GM12878 (cell line): ENCODE data around the gene ATXN2. TPM values are rescaled to one million over a fixed set of nuclear protein-coding genes. Genes with fewer than 3 reads are reported as not detected.
A peak's percentile ranks its signal among the peaks of the same experiment; 100 is the strongest.

ENCODE experiments used
- ATF7 ChIP-seq: fragments of 450-650 bp; IDR thresholded peaks from 2 replicates; pipeline ENCODE4 v1.6.1; 2016; ENCODE audit warnings: low read depth, mild to moderate bottlenecking
- BACH1 ChIP-seq: fragments of 450-650 bp; IDR thresholded peaks from 2 replicates; pipeline ENCODE4 v1.6.1; 2017; ENCODE audit warnings: mild to moderate bottlenecking, borderline replicate concordance
- BHLHE40 ChIP-seq, 2 experiments: fragments of 450-650 bp in 1 of 2; IDR thresholded peaks; 2 replicates each; pipeline ENCODE4 v1.6.1; 2011 to 2017; ENCODE audit warnings: low read depth in 2 of 2, borderline replicate concordance in 1 of 2, improper control_type of control experiment in 1 of 2, low read length in 1 of 2, mild to moderate bottlenecking in 1 of 2
- CBFB ChIP-seq: IDR thresholded peaks from 2 replicates; pipeline ENCODE4 v1.6.1; 2016; ENCODE audit warnings: antibody characterized with exemption, low read depth
- CBX5 ChIP-seq: sonication (generic); IDR thresholded peaks from 2 replicates; pipeline ENCODE4 v1.6.1; 2016; ENCODE audit warnings: low read depth, moderate library complexity, mild to moderate bottlenecking, inconsistent platforms
- CREM ChIP-seq: IDR thresholded peaks from 2 replicates; pipeline ENCODE4 v1.6.1; 2014; ENCODE audit warnings: antibody characterized with exemption, low read depth
- GATAD2B ChIP-seq: fragments of 450-650 bp; conservative IDR thresholded peaks from 2 replicates; pipeline ENCODE4 v1.6.1; 2017; ENCODE audit warnings: low read depth, mild to moderate bottlenecking, moderate library complexity
- KDM1A ChIP-seq: fragments of 200-600 bp; sonication (generic); IDR thresholded peaks from 2 replicates; pipeline ENCODE4 v1.6.1; 2016; ENCODE audit warnings: borderline replicate concordance
- MTA2 ChIP-seq: fragments of 450-650 bp; IDR thresholded peaks from 2 replicates; pipeline ENCODE4 v1.6.1; 2016; ENCODE audit warnings: low read depth, mild to moderate bottlenecking, moderate library complexity
- MYC ChIP-seq: IDR thresholded peaks from 2 replicates; pipeline ENCODE4 v1.6.1; 2011; ENCODE audit warnings: mild to moderate bottlenecking, low read length, moderate library complexity, inconsistent platforms; ENCODE audit not compliant: insufficient read depth, insufficient replicate concordance, insufficient read length, severe bottlenecking
- NR2C1 ChIP-seq: fragments of 450-650 bp; IDR thresholded peaks from 2 replicates; pipeline ENCODE4 v1.6.1; 2017; ENCODE audit warnings: antibody characterized with exemption, mild to moderate bottlenecking, moderate library complexity
- PAX8 ChIP-seq: fragments of 450-650 bp; IDR thresholded peaks from 2 replicates; pipeline ENCODE4 v1.6.1; 2017; ENCODE audit warnings: mild to moderate bottlenecking, moderate library complexity
- POU2F2 ChIP-seq: IDR thresholded peaks from 3 replicates; pipeline ENCODE4 v1.6.1; 2011; ENCODE audit warnings: low read depth, mild to moderate bottlenecking, low read length, borderline replicate concordance
- SMC3 ChIP-seq: IDR thresholded peaks from 2 replicates; pipeline ENCODE4 v1.6.1; 2011; ENCODE audit warnings: low read length, improper control_type of control experiment, borderline replicate concordance
- polyA plus RNA-seq, 11 experiments: library from polyadenylated mRNA; depleted of rRNA in 4 of 11; unstranded in 6 of 11; stranded (reverse) in 5 of 11; fragments of >200 nt; fragmentation: Nextera tagmentation in 4 of 11; fragmentation: Illumina TruSeq in 1 of 11; extraction: Ambion mirVana in 4 of 11; extraction: Trizol in 1 of 11; gene quantifications; 1 replicate in 1 of 11; 2 replicates in 10 of 11; pipeline versions ENCODE4 v1.2.1 to v1.2.3, GENCODE V29; 2011 to 2016; ENCODE audit warnings: inconsistent platforms in 2 of 11, missing spikeins in 2 of 11, low read depth in 1 of 11
- total RNA-seq, 4 experiments: library from RNA; depleted of rRNA in 3 of 4; stranded (reverse); fragments of >200 nt in 3 of 4; fragmentation: Illumina TruSeq in 1 of 4; extraction: Trizol in 1 of 4; gene quantifications; 2 replicates each; pipeline versions ENCODE4 v1.2.1 to v1.2.3, GENCODE V29; 2013 to 2021
- TF ChIP-seq, protein P1 (sequence below): IDR thresholded peaks from 2 replicates; pipeline ENCODE4 v1.6.1; 2012; ENCODE audit warnings: low read depth, low read length, improper control_type of control experiment
- TF ChIP-seq, protein P2 (sequence below): IDR thresholded peaks from 2 replicates; pipeline ENCODE4 v1.6.1; 2011; ENCODE audit warnings: borderline replicate concordance, low read depth, mild to moderate bottlenecking, moderate library complexity, mixed read lengths, low read length; ENCODE audit not compliant: insufficient read depth; ENCODE audit errors: extremely low read length
- TF ChIP-seq, protein P3 (sequence below): fragments of 450-650 bp; IDR thresholded peaks from 2 replicates; pipeline ENCODE4 v1.6.1; 2016; ENCODE audit warnings: mild to moderate bottlenecking
- TF ChIP-seq, protein P4 (sequence below): IDR thresholded peaks from 2 replicates; pipeline ENCODE4 v1.6.1; 2011; ENCODE audit warnings: low read depth, mild to moderate bottlenecking, low read length, moderate library complexity, borderline replicate concordance; ENCODE audit errors: extremely low read depth
- TF ChIP-seq, protein P5 (sequence below): fragments of 450-650 bp; IDR thresholded peaks from 2 replicates; pipeline ENCODE4 v1.6.1; 2018; ENCODE audit warnings: mild to moderate bottlenecking, low read depth, moderate library complexity; ENCODE audit not compliant: partially characterized antibody
- TF ChIP-seq, protein P6 (sequence below): fragments of 450-650 bp; IDR thresholded peaks from 2 replicates; pipeline ENCODE4 v1.6.1; 2017; ENCODE audit warnings: mild to moderate bottlenecking, low read depth, inconsistent platforms; ENCODE audit not compliant: poor library complexity, severe bottlenecking

ATXN2 gene
- total and polyA plus RNA-seq, 10 of the 15 experiments (the other 5 are each of a cell fraction or from before 2014, with no cell fraction given) = 8.8 to 31.5 (median 19.0) TPM

DNA sequence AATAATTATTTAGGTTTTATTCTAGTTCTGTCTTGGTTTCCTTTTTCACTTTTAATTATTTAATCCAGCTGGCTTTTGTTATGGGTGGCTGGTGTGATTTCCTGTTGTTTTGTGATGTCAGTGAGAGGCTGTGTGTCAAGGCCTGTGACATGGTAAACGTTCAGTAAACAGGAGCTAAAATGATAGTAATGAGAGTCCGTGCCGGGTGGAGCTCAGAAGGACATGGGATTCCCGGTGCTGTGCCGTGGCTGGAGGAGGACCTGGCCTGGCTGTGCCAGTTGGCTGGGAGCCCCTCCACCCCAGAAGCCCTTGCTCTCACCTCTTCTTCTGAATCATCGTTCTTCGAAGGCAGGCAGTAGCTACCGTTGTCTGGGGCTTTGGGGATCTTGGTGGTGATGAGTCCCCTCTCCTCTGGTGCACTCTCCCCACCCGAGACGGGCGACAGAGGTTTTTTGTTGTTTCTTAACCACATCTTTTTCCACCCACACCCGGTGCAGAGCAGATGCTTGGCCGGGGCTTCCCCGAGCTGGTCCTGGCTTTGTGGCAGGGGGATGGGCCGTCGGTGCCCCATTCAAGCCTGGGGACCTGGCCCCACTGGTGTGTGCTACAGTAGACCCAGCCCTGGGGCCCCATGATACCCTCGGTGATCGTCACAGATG, 164.3 kb downstream of the ATXN2 start (continued):
- TF ChIP-seq, protein P1, sequence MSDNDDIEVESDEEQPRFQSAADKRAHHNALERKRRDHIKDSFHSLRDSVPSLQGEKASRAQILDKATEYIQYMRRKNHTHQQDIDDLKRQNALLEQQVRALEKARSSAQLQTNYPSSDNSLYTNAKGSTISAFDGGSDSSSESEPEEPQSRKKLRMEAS = peak; percentile 31
- TF ChIP-seq, protein P2, sequence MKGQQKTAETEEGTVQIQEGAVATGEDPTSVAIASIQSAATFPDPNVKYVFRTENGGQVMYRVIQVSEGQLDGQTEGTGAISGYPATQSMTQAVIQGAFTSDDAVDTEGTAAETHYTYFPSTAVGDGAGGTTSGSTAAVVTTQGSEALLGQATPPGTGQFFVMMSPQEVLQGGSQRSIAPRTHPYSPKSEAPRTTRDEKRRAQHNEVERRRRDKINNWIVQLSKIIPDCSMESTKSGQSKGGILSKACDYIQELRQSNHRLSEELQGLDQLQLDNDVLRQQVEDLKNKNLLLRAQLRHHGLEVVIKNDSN = no peak
- TF ChIP-seq ATF7 (peak; percentile 73; the same call in 1 of the 2 replicates), PAX8 (no peak), CREM (peak; percentile 80), NR2C1 (no peak), GATAD2B (peak; percentile 85), BHLHE40 (IDR thresholded peaks at IDR 0.05; ENCODE audit: borderline replicate concordance in 1 of 2, low read depth in 2 of 2, low read length in 1 of 2) (peak; percentile 56 to 73; a peak in 3 of 4 replicates), MYC (no peak), POU2F2 (peak; percentile 66; the same call in 2 of the 3 replicates), MTA2 (peak; percentile 84), KDM1A (no peak), CBX5 (no peak), BACH1 (peak; percentile 90), SMC3 (no peak), CBFB (peak; percentile 90)
- TF ChIP-seq, protein P3, sequence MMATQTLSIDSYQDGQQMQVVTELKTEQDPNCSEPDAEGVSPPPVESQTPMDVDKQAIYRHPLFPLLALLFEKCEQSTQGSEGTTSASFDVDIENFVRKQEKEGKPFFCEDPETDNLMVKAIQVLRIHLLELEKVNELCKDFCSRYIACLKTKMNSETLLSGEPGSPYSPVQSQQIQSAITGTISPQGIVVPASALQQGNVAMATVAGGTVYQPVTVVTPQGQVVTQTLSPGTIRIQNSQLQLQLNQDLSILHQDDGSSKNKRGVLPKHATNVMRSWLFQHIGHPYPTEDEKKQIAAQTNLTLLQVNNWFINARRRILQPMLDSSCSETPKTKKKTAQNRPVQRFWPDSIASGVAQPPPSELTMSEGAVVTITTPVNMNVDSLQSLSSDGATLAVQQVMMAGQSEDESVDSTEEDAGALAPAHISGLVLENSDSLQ = no peak
- TF ChIP-seq, protein P4, sequence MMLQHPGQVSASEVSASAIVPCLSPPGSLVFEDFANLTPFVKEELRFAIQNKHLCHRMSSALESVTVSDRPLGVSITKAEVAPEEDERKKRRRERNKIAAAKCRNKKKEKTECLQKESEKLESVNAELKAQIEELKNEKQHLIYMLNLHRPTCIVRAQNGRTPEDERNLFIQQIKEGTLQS = no peak
- TF ChIP-seq, protein P5, sequence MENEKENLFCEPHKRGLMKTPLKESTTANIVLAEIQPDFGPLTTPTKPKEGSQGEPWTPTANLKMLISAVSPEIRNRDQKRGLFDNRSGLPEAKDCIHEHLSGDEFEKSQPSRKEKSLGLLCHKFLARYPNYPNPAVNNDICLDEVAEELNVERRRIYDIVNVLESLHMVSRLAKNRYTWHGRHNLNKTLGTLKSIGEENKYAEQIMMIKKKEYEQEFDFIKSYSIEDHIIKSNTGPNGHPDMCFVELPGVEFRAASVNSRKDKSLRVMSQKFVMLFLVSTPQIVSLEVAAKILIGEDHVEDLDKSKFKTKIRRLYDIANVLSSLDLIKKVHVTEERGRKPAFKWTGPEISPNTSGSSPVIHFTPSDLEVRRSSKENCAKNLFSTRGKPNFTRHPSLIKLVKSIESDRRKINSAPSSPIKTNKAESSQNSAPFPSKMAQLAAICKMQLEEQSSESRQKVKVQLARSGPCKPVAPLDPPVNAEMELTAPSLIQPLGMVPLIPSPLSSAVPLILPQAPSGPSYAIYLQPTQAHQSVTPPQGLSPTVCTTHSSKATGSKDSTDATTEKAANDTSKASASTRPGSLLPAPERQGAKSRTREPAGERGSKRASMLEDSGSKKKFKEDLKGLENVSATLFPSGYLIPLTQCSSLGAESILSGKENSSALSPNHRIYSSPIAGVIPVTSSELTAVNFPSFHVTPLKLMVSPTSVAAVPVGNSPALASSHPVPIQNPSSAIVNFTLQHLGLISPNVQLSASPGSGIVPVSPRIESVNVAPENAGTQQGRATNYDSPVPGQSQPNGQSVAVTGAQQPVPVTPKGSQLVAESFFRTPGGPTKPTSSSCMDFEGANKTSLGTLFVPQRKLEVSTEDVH = no peak
- TF ChIP-seq, protein P6, sequence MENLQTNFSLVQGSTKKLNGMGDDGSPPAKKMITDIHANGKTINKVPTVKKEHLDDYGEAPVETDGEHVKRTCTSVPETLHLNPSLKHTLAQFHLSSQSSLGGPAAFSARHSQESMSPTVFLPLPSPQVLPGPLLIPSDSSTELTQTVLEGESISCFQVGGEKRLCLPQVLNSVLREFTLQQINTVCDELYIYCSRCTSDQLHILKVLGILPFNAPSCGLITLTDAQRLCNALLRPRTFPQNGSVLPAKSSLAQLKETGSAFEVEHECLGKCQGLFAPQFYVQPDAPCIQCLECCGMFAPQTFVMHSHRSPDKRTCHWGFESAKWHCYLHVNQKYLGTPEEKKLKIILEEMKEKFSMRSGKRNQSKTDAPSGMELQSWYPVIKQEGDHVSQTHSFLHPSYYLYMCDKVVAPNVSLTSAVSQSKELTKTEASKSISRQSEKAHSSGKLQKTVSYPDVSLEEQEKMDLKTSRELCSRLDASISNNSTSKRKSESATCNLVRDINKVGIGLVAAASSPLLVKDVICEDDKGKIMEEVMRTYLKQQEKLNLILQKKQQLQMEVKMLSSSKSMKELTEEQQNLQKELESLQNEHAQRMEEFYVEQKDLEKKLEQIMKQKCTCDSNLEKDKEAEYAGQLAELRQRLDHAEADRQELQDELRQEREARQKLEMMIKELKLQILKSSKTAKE = peak; percentile 98
